SK-N-MC (cell line): ENCODE results near the gene RCAN2.

Experiments used
- FOXP2 ChIP-seq: optimal IDR thresholded peaks from 2 replicates; pipeline ENCODE3; 2011; ENCODE audit warnings: mild to moderate bottlenecking, moderate library complexity; ENCODE audit not compliant: insufficient read depth; ENCODE audit errors: extremely low read length, control extremely low read depth
- POLR2AphosphoS5 ChIP-seq: IDR thresholded peaks from 2 replicates; pipeline ENCODE4 v1.6.1; 2012; ENCODE audit warnings: mild to moderate bottlenecking, low read depth, low read length, borderline replicate concordance

- no peak for TF ChIP-seq FOXP2
- no peak for TF ChIP-seq POLR2AphosphoS5
Measured at GRCh38 chr6:46438245-46438644, 53.0 kb downstream of the RCAN2 start.
